WTC11 (cell line): ENCODE results near the gene ARID2. TPM values are rescaled to one million over a fixed set of nuclear protein-coding genes. Genes with fewer than 3 reads are reported as not detected.

Experiments
- ATAC-seq: fragments of 200-7000 bp; cut with Tn5 transposase; 2 replicates; pipeline ENCODE4 v1.10.0; 2021; ENCODE audit warnings: mild to moderate bottlenecking, moderate library complexity
- CTCF ChIA-PET: fragments of 300-600 bp; sonication (Branson Sonifier 250); formaldehyde crosslinking; loops from one replicate; lab custom pipeline; 2021; ENCODE audit warnings: antibody characterized with exemption; lab: Charles Lee
- POLR2A ChIA-PET: fragments of 350-600 bp; sonication (Branson Sonifier 250); formaldehyde crosslinking; loops from one replicate; lab custom pipeline; 2021; ENCODE audit warnings: antibody characterized with exemption; lab: Charles Lee
- DNase-seq: peaks from one replicate; pipeline ENCODE4 v3.0.0; 2021; ENCODE audit warnings: low spot score
- H3K27ac Mint-ChIP-seq: 2 replicates; pipeline ENCODE4 v1.8.0; 2021; ENCODE audit warnings: mixed read lengths
- H3K27me3 Mint-ChIP-seq: 2 replicates; pipeline ENCODE4 v1.8.0; 2021; ENCODE audit warnings: low read depth, mild to moderate bottlenecking, moderate library complexity, mixed read lengths
- H3K36me3 Mint-ChIP-seq: 2 replicates; pipeline ENCODE4 v1.8.0; 2021; ENCODE audit warnings: mixed read lengths
- H3K4me1 Mint-ChIP-seq: 2 replicates; pipeline ENCODE4 v1.8.0; 2022; ENCODE audit warnings: mixed read lengths
- H3K4me3 Mint-ChIP-seq: 2 replicates; pipeline ENCODE4 v1.8.0; 2021; ENCODE audit warnings: mild to moderate bottlenecking, moderate library complexity, mixed read lengths
- H3K9me3 Mint-ChIP-seq: 2 replicates; pipeline ENCODE4 v1.8.0; 2021; ENCODE audit warnings: mixed read lengths
- ARID4B ChIP-seq: sonication (generic); formaldehyde crosslinking; IDR thresholded peaks from 2 replicates; pipeline ENCODE4 v1.8.0; 2023; ENCODE audit warnings: missing genetic modification reagents, mild to moderate bottlenecking, borderline replicate concordance
- CREB1 ChIP-seq: sonication (generic); formaldehyde crosslinking; IDR thresholded peaks from 2 replicates; pipeline ENCODE4 v1.8.0; 2023; ENCODE audit warnings: mild to moderate bottlenecking, missing genetic modification reagents
- CREM ChIP-seq: sonication (generic); formaldehyde crosslinking; IDR thresholded peaks from 2 replicates; pipeline ENCODE4 v1.8.1; 2022; ENCODE audit warnings: mild to moderate bottlenecking, missing genetic modification reagents, moderate library complexity
- E2F5 ChIP-seq: sonication (generic); formaldehyde crosslinking; IDR thresholded peaks from 2 replicates; pipeline ENCODE4 v1.8.1; 2022; ENCODE audit warnings: mild to moderate bottlenecking, moderate library complexity, missing genetic modification reagents
- ELF4 ChIP-seq: sonication (generic); formaldehyde crosslinking; IDR thresholded peaks from 2 replicates; pipeline ENCODE4 v1.8.1; 2022; ENCODE audit warnings: low read depth, mild to moderate bottlenecking, moderate library complexity, missing genetic modification reagents
- ERG ChIP-seq: fragments of 250-450 bp; sonication (Bioruptor Pico); IDR thresholded peaks from 2 replicates; pipeline ENCODE4 v1.8.0; 2021; ENCODE audit warnings: mild to moderate bottlenecking
- FOXK1 ChIP-seq: sonication (generic); formaldehyde crosslinking; IDR thresholded peaks from 2 replicates; pipeline ENCODE4 v1.8.0; 2022; ENCODE audit warnings: mild to moderate bottlenecking, moderate library complexity, missing genetic modification reagents
- GABPB1 ChIP-seq: sonication (generic); formaldehyde crosslinking; IDR thresholded peaks from 2 replicates; pipeline ENCODE4 v1.8.1; 2023; ENCODE audit warnings: mild to moderate bottlenecking, missing genetic modification reagents
- IRF2 ChIP-seq: sonication (generic); formaldehyde crosslinking; IDR thresholded peaks from 2 replicates; pipeline ENCODE4 v1.8.0; 2022; ENCODE audit warnings: low read depth, missing genetic modification reagents, borderline replicate concordance
- KAT7 ChIP-seq: sonication (generic); formaldehyde crosslinking; IDR thresholded peaks from 2 replicates; pipeline ENCODE4 v1.8.1; 2023; ENCODE audit warnings: missing genetic modification reagents, mild to moderate bottlenecking, borderline replicate concordance
- MXD4 ChIP-seq: fragments of 250-450 bp; sonication (Bioruptor Pico); IDR thresholded peaks from 2 replicates; pipeline ENCODE4 v1.8.0; 2021; ENCODE audit warnings: mild to moderate bottlenecking, moderate library complexity, borderline replicate concordance
- MYBL2 ChIP-seq: sonication (generic); formaldehyde crosslinking; IDR thresholded peaks from 2 replicates; pipeline ENCODE4 v1.8.1; 2023; ENCODE audit warnings: mild to moderate bottlenecking, moderate library complexity, missing genetic modification reagents
- NFYB ChIP-seq: sonication (generic); formaldehyde crosslinking; conservative IDR thresholded peaks from 2 replicates; pipeline ENCODE4 v1.8.0; 2022; ENCODE audit warnings: low read depth, missing genetic modification reagents
- SOX15 ChIP-seq: fragments of 250-450 bp; sonication (Bioruptor Pico); IDR thresholded peaks from 2 replicates; pipeline ENCODE4 v1.9.0; 2021; ENCODE audit warnings: mild to moderate bottlenecking
- TEAD4 ChIP-seq: sonication (generic); formaldehyde crosslinking; IDR thresholded peaks from 2 replicates; pipeline ENCODE4 v1.8.0; 2022; ENCODE audit warnings: mild to moderate bottlenecking, missing genetic modification reagents
- TP53 ChIP-seq: sonication (generic); formaldehyde crosslinking; IDR thresholded peaks from 2 replicates; pipeline ENCODE4 v1.8.1; 2023; ENCODE audit warnings: mild to moderate bottlenecking, missing genetic modification reagents
- USF1 ChIP-seq: sonication (generic); formaldehyde crosslinking; IDR thresholded peaks from 2 replicates; pipeline ENCODE4 v1.8.0; 2022; ENCODE audit warnings: mild to moderate bottlenecking, missing genetic modification reagents
- ZNF121 ChIP-seq: sonication (generic); formaldehyde crosslinking; IDR thresholded peaks from 2 replicates; pipeline ENCODE4 v1.8.0; 2023; ENCODE audit warnings: missing genetic modification reagents
- ZNF138 ChIP-seq: sonication (generic); formaldehyde crosslinking; conservative IDR thresholded peaks from 2 replicates; pipeline ENCODE4 v1.8.1; 2022; ENCODE audit warnings: mild to moderate bottlenecking, moderate library complexity, missing genetic modification reagents
- ZNF263 ChIP-seq: sonication (generic); formaldehyde crosslinking; IDR thresholded peaks from 2 replicates; pipeline ENCODE4 v1.8.1; 2022; ENCODE audit warnings: low read depth, mild to moderate bottlenecking, moderate library complexity, missing genetic modification reagents
- ZNF416 ChIP-seq: fragments of 250-450 bp; sonication (Bioruptor Pico); IDR thresholded peaks from 2 replicates; pipeline ENCODE4 v1.9.0; 2021; ENCODE audit warnings: mild to moderate bottlenecking, inconsistent platforms
- ZNF671 ChIP-seq: fragments of 250-450 bp; sonication (Bioruptor Pico); IDR thresholded peaks from 2 replicates; pipeline ENCODE4 v1.8.0; 2021; ENCODE audit warnings: mild to moderate bottlenecking
- total RNA-seq: library from RNA; stranded (reverse); gene quantifications from 3 replicates; pipeline ENCODE4 v1.2.3, GENCODE V29; 2021
- TF ChIP-seq, protein P1 (sequence below): sonication (generic); formaldehyde crosslinking; IDR thresholded peaks from 2 replicates; pipeline ENCODE4 v1.8.0; 2022; ENCODE audit warnings: mild to moderate bottlenecking, missing genetic modification reagents

The ARID2 gene
- total RNA-seq, 1 experiment from 2014 or later = 33.9 TPM

- CTCF ChIA-PET = no interaction called here
- H3K4me1 Mint-ChIP-seq = peaks cover 37% of the 10 kb centered on the region
- peaks cover 13% of the 10 kb centered on the region for H3K36me3 Mint-ChIP-seq
- POLR2A ChIA-PET = interaction anchor here (0.7 kb wide), 1 partner anchor 674 kb away, joined by 3 read pairs; no protein-coding TSS in a partner anchor
- no peak for TF ChIP-seq NFYB (CRISPR knock-in tag)
- no peak for TF ChIP-seq ERG (CRISPR knock-in tag)
- TF ChIP-seq ARID4B (CRISPR knock-in tag) = no peak
- TF ChIP-seq ZNF671 = no peak
- no peak for TF ChIP-seq FOXK1
- no peak for TF ChIP-seq MYBL2 (CRISPR knock-in tag)
- TF ChIP-seq IRF2 (CRISPR knock-in tag) = no peak
- no peak for TF ChIP-seq CREB1 (CRISPR knock-in tag)
- TF ChIP-seq SOX15 = no peak
- TF ChIP-seq MXD4 (CRISPR knock-in tag) = no peak
- no peak for TF ChIP-seq ZNF416
- TF ChIP-seq, protein P1, sequence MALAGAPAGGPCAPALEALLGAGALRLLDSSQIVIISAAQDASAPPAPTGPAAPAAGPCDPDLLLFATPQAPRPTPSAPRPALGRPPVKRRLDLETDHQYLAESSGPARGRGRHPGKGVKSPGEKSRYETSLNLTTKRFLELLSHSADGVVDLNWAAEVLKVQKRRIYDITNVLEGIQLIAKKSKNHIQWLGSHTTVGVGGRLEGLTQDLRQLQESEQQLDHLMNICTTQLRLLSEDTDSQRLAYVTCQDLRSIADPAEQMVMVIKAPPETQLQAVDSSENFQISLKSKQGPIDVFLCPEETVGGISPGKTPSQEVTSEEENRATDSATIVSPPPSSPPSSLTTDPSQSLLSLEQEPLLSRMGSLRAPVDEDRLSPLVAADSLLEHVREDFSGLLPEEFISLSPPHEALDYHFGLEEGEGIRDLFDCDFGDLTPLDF (CRISPR knock-in tag) = no peak
- TF ChIP-seq E2F5 (CRISPR knock-in tag) = no peak
- no peak for TF ChIP-seq TP53 (CRISPR knock-in tag)
- TF ChIP-seq GABPB1 = no peak
- TF ChIP-seq USF1 (CRISPR knock-in tag) = no peak
- no peak for TF ChIP-seq CREM (CRISPR knock-in tag)
- TF ChIP-seq TEAD4 (CRISPR knock-in tag) = no peak
- TF ChIP-seq ELF4 (CRISPR knock-in tag) = no peak
- H3K27me3 Mint-ChIP-seq = no peaks in the 10 kb centered on the region; the same call in 1 of the 2 replicates
- ATAC-seq (no peak; the same call in 1 of the 2 replicates), DNase-seq (no peak)
- H3K9me3 Mint-ChIP-seq = peaks cover 15% of the 10 kb centered on the region
- peak overlapping the region; percentile 47 for H3K27ac Mint-ChIP-seq
- H3K4me3 Mint-ChIP-seq = no peak overlapping the region
Measured at GRCh38 chr12:45768194-45768593, 38.7 kb downstream of the ARID2 start.

DNA sequence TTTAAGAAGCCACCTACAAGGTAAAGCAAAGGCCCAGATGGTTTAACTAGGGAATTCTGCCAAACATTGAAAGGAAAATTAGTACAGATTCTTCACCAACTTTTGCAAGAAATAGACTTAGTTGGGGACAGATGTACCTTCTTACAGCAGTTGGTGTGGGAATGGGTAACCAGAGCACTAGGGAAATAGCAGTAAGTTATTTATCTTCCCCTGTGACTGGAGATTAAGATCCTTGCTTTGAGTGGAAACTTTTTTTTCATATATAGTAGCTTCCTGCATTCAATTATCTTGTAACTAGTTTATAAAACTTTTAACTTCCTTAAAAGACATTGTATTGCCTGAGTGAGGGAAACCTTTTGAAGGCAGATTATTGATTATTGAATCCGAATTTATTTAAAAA is 44.2 kb downstream of the ARID2 start:
- DNase-seq (no peak), ATAC-seq (no peak)
- CTCF ChIA-PET = interaction anchor here (1.5 kb wide), 1 partner anchor 11 kb away, joined by 4 read pairs; no protein-coding TSS in a partner anchor
- H3K27me3 Mint-ChIP-seq = no peaks in the 10 kb centered on the region; the same call in 1 of the 2 replicates
- H3K4me3 Mint-ChIP-seq = no peak overlapping the region
- H3K9me3 Mint-ChIP-seq = peaks cover 9% of the 10 kb centered on the region
- no peak overlapping the region for H3K27ac Mint-ChIP-seq
- H3K36me3 Mint-ChIP-seq = peaks cover 8% of the 10 kb centered on the region
- H3K4me1 Mint-ChIP-seq = peaks cover 37% of the 10 kb centered on the region
- POLR2A ChIA-PET = no interaction called here
- TF ChIP-seq ZNF263 (no peak), MXD4 (CRISPR knock-in tag) (no peak), ZNF138 (no peak), ZNF121 (CRISPR knock-in tag) (no peak), KAT7 (CRISPR knock-in tag) (no peak)
